Stimulated activated CD8-positive, alpha-beta memory T cell treated with anti-CD3 and anti-CD28 coated beads, Interleukin-15, amount 100 ng/mL, for 24 hours (primary cell): Measurements from ENCODE around the gene SRRM3.
"Not testable (repeated sequence)": the region's sequence is repeated elsewhere in the genome, so short reads cannot be mapped to it uniquely, and the experiment has no call there.

Experiments used
- DNase-seq: peaks from one replicate; pipeline ENCODE4 v3.0.0-alpha.2; 2020; ENCODE audit warnings: low read depth

Gene SRRM3

DNA sequence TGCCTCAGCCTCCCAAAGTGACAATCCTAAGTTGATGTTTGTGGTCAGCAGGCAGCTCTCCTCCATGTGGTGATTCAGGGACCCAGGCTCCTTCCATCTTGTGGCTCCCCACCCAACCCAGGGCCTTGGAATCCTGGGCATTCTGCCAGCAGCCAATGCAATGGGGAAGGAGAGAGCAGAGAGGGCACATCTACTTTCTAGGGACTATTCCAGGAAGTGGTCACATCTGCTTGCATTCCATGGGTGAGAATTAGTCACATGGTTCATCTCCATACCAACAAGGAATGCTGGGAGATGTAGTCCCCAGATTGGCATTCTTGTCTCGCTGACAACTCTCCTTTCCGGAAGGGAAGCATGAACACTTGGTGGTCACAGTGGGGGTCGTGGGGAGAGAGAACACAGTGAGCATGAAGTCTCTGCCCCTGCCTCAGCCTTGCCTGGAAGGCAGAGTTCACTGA lies 9.9 kb upstream of the SRRM3 start:
- no peak for DNase-seq

DNA sequence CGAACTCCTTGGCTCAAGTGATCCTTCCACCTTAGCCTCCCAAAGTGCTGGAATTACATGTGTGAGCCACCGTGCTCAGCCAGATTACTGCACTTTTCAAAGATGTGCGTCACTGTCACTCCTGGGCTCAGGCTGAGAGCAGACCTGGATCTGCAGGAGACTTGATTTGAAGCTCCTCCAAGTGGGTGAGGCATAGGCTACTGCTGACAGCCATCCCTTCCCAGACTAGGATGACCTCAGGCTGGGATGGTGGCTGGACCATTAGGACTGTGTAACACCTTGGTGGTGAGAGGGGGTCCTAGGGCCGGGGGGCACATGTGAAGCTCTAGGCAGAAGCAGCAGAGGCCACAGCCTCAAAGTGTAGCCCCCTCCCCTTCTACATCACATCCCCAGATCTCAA lies 8.2 kb upstream of the SRRM3 start:
- DNase-seq, result no peak

DNA sequence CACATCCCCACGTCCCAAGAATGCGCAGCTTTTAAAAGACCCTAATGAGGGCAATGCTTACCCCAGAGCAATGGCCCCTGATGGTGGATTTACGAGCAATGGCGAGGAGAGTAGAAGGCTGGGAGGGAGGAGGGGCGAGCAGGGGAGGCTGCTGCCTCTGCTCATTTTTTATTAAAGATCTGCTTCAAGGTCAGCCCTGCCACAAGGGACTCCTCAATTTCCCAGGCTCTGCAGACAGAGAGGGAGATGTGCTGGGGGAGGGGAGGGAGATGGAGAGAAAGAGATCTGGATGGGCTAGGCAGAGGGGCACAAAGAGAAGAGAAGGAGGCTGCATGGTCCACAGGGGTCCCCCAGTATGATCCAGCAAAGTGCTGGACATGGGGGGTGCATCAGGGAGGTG lies 7.8 kb upstream of the SRRM3 start:
- DNase-seq, result no peak

DNA sequence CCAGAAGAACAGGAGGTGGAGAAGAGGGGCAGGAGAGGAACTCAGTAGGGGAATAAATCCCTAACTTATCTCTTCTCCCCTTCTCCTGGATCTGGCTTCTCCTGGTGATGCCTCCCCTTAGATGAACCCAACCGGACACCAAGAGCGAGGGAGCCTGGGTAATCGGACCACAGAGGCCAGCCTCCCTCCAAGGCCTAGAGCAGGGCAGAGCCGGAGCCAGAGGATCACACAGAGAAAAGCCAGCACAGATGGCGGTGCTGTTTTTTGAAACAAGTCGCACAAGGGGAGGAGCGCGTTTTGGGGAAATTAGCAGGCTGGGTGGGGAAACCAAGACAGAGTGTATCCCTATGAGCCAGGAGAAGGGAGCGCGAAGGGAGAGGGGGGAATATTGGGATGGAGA lies 4.9 kb upstream of the SRRM3 start:
- no peak for DNase-seq

DNA sequence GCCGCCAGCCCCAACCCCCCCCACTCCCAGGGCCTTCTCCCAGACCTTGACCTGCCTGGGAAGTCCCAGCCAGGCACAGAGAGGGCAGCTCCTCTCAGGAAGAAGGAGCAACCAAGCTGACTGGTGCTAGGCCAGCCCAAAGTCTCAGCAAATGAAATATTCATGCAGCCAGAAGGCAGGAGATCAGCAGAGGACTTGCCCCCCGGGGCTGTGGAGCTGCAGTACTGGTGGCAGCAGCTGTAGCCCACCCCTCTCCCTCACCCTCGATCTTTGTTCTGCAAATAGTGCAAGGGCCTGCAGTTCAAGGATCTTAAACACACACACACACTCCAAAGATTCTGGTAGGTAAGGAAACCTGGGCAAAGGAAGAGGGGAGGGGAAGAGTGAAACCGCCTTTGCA lies 3.5 kb upstream of the SRRM3 start:
- DNase-seq, result no peak

DNA sequence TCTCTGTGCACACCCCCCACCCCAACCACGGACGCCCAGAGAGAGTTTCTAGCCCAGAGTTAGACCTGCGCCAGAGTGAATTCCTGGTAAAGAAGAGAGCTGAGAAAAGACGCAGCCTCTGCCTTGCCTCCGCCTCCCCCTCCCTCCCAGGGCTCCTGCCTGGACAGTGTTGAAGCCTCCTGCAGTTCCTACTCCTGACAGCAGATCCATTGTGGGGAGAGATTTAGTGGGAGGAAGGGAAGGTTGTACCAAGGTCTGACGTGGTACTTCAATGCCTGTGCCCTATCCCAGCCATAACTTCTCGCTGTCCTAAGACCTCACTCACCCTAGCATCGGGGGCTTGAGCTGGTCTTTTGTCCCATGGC lies 952 bp downstream of the SRRM3 start:
- no peak for DNase-seq

DNA sequence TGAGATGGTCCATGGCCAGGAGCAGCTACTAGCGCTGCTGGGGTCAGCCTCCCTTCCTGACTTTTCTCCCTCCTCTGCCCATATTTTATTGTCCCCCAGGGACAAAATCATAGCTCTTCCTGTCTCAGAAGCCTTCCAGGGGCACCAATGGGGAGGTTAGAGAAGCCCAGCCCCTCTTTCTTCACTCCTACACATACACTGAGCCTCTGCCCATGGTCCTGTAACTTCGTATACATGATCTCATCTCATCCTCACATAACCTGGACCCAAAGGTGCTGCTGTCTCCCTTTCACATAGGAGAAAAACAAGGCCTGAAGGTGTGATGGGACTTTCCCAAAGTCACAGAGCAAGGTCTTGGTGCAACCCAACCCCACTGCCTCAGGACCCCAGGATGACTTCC lies 2.5 kb downstream of the SRRM3 start:
- no peak for DNase-seq

DNA sequence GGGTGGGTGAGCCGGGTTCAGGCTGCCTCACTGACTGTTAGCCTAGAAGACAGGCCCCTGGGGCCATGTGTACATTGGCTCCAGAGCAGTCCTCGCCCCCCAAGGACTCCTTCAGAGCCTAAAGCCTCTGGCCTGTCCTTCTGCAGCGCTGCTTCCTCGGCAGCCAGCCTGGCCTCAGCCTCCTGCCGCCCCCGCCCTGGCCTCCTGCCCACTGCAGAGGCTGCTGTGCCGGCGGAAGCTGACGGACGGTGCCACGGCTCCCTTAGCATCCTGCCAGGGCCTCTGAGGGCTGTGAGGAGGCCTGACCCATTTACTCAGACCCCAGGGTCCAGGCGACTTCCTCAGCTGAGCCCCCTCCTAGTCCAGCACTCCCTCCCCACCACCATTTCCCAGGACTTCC lies 4.9 kb downstream of the SRRM3 start:
- DNase-seq, result no peak

DNA sequence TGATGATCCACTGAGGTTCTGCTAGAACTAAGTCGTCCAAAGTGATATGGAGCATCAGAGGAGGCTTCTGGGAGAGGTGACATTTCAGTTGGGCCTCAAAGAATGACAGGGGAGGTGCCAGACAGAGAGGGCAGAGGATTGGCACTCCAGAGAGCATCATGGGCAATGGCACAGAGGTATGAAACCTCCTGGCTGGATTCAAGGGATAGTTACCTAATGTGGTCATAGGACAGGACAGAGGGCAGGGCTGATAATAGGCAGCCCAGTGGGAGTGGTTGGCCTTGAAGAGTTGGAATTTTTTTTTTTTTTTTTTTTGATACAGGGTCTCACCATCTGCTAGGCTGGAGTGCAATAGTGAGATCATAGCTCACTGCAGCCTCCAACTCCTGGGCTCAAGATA lies 7.6 kb downstream of the SRRM3 start:
- no peak for DNase-seq

DNA sequence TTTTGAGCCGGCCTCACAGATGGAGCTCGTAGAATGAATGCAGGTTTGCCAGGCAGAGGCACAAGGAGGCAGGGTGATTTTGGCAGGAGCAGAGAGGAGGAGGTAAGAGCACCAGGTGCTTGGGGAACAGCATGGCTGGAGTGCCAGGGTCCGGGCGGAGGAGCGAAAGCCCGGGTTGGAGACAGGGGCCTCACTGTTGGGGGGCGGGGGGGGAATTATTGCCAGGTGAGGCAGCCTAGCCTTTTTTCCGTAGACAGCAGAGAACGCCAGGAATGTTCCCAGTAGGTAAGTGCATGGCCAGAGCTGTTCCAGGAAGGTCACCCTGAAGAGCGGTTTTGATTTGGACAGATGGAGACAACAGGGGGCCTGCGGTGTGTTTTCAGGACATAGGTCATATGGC lies 9.5 kb downstream of the SRRM3 start:
- no peak for DNase-seq

DNA sequence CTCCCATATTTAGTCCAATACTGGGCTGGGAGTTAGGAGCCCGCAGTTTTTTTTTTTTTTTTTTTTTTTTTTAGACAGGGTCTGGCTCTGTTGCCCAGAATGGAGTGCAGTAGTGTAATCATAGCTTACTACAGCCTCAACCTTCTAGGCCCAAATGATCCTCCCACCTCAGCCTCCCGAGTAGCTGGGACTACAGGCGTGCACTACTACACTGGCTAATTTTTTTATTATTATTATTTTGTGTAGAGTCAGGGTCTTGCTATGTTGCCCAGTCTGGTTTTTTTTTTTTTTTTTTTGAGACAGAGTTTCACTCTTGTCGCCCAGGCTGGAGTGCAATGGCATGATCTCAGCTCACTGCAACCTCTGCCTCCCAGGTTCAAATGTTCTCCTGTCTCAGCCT lies 13.7 kb downstream of the SRRM3 start:
- not testable (repeated sequence) for DNase-seq

DNA sequence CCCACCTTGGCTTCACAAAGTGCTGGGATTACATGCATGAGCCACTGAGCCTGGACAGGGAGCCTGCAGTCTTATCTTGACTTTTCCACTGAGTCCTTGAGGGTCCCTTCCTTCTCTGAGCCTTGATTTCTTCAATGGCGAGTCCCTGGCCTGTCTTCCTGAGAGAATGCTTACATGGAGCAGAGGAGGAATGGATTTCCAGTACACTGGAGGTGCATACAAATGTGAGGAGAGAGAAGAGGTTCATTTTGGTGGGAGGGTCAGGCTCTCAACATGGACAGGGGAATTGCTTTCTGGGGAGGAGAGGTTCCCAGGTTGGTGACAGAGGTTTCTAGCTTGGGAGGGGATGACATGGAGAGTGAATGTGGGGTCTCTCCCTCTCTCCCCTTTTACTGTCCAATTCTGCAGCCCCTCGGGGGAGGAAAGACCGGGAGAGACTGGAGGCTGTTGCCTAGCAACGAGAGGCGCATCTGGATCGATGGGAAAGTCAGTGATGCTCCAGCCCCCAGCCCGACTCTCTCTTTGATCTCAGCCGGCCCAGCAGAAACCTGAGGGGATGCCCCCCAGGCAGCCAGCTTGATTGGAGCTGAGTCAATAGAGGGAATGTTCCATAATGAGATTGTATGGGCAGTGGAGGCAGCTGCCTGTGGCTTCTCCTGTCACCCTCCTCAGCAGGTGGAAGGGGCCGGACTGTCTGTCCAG lies 14.8 kb downstream of the SRRM3 start:
- DNase-seq, result no peak

DNA sequence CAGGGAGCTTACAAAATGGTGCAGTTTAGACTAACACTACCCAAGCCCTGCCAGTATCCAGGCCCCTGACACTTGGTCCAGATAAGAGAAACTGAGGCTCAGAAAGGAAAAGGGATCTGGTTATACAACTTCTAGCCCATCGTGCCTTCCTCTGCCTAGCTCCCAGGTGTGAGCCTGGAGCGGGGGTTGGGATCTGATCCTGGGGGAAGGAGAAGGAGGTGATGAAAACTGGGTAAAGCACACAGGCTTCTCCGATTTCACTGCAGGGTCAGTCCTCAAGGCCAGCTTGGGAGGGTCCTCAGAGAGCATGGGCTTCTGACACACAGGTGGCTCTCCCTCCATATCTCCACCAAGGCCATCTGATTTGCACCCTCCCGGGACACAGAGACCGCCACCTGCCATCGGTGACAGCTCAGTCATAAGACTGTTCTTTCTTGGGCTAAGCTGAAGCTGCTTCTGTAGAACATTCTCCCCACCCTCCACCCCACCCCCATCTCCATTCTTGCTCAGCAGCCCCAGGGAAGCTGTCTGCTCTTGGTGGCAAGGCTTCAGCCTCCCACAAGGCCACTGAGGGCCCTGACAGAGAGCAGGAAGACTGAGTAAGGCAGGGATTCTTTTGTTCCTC lies 16.4 kb downstream of the SRRM3 start:
- DNase-seq, result no peak

DNA sequence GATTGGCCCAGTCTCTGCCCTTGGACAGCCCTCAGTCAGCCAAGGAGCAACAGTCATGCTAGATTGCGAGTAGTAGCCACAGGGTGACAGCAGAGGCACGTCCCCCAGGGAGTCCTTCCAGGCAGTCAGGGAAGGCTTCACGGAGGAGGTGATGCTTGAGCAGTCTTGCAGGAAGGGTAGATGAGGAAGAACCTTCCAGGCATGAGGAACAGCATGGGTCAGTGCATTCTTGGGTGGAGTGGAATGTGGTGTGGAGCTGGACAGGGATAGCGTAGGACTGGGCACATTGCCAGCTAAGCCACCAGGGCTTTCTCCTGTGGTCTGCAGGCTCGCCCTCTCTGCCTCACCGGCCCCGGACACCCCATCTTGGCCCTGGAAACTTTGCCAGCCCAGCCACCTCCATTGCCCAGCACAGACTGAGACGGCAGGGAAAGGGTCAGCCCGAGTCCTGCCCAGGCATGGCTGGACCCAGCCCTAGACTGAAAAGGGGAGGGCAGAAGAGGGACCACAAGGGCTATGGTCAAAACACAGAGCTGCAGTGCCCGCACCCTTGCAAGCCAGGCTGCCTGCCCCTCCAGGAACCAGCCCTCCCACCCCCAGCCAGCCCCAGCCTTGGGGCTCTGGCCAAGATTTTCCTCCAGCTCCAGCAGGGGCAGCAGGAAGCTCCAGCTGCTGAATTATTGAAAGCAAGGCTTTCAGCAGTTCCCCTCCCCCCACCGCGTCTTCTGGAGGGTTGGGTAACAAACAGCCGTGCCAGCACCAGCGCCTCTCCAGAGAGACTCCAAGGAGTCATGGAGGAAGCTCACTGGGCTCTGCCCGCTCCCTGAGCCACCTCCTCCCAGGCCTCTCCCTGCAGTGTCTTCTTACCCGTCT lies 18.7 kb downstream of the SRRM3 start:
- no peak for DNase-seq

DNA sequence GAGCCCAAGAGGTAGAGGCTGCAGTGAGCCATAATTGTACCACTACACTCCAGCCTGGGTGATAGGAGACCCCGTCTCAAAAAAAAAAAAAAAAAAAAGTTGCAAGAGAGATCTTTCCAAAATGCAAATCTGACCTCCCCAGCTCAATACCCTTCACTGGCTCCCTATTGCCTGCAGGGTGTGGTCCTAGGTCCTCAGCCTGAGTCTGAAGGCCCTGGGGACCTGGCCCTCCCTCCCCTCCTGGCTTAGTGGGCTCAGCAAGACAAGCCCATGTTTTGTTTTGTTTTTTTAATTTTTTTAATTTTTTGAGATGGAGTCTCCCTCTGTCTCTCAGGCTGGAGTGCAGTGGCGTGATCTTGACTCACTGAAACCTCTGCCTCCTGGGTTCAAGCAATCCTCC lies 20.6 kb downstream of the SRRM3 start:
- no peak for DNase-seq

DNA sequence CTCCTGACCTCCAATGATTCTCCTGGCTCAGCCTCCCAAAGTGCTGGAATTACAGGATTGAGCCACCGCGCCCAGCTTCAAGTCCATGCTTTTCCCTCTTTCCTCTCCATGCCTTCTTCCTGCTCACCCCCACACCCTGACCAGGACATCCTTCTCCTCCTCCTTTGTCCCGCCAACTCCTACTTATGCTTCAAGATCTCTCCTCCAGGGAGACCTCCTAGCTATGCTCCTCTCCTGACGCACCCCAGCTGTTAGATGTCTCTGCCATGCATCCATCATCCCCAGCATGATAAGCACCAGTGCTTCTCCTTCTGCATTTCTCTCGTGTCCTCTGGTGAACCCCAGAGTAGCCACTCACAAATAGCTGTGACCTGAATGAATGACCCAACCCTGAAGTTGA lies 21.1 kb downstream of the SRRM3 start:
- no peak for DNase-seq

DNA sequence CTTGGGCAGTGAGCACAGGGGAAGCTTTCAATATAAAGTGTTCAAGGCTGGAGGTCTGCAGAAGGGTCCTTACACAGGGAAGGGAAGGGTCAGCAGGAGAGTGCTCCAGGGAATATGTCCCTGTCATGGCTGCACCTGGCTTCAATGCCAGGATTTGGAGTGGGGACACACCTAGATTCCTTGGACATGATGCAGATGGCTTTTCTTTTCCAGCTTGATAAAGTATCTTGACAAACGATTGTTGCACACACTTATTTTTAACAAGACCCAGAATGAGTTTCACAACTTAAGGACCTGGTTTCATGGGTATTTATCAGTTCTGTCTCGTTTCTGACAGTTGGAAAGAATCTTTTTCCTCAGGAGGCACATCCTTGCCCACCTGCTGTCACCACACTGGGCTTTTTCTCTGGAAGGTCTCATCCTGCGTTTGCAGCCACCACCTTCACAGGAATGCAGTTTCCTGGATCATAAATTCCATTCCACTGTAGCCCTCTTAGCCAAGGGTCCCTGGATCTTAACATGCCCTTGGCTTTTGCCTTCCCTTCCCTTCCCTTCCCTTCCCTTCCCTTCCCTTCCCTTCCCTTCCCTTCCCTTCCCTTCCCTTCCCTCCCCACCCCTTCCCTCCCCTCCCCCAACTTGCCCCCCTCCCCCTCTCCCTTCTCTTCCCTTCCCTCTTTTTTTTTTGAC lies 21.7 kb downstream of the SRRM3 start:
- DNase-seq, result no peak

DNA sequence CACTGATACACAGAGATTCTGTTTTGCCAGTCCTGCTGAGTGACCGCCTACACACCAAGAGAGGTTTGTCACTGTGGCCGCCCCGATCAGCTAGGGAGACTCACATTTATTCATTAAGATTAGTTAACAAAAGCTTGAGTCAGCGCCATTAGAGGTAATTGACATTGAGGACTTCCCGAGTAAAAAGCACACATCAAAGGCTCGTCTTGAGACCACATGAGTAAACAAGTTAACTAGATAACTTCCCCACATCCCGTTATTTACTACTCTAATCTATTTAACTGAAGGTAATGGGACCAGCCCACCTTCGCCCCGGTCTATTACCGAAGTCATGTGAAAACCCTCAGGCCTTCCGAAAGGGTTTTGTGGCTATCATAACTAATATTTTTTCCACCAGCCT lies 23.0 kb downstream of the SRRM3 start:
- DNase-seq, result no peak

DNA sequence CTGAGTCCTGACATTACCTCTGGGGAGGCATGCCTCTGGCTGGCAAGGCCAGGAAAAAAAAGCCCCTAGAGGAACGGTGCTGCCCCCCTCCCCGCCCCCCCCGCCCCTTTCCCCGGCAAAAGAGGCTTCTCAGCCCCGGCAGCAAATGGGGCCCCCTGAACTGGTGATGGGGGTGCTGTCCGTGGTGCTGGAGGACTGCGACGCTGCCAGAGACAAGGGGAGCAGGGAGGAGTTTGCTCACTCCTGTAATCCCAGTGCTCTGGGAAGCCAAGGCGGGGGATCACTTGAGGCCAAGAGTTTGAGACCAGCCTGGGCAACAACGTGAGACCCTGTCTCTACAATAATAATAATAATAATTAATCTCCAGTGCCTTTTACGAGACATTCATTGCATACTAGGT lies 23.7 kb downstream of the SRRM3 start:
- no peak for DNase-seq

DNA sequence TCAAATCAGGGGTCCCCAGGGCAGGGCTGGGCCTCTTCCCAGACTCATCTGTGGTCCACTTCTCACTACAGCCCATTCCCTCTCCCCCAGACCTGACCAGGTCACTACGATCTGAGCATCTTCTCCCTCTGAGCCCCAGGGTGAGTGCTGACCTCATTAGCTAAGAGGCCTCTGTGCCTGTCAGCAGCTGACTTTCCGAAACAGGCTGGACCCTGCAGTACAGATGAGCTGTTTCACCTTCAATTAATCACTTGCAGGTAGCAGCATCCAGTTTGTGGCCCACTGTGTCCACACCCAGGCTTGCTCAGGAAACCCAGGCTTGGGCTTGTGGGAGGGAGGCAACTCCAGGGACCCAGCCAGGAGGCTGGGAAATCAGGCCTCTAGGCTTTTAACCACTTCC lies 24.3 kb downstream of the SRRM3 start:
- no peak for DNase-seq

DNA sequence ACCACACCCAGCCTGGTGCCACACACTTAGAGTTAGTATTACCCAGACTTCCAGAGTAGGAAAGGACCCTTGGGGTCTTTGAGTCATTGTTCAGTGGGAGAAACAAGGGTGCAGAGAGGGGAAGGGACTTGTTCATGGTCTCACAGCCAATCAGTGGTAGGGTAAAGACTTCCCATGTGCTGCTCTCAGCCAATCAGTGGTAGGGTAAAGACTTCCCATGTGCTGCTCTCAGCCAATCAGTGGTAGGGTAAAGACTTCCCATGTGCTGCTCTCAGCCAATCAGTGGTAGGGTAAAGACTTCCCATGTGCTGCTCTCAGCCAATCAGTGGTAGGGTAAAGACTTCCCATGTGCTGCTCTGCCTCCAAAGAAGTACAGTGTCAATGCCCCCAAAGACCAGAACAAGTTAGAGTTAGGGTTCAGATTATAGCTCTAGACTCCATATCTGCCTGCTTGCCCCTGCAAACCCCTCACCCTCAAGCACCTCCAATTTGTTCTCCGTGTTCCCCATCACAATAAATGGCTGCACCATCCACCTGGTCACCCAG lies 25.3 kb downstream of the SRRM3 start:
- DNase-seq, result not testable (repeated sequence)

DNA sequence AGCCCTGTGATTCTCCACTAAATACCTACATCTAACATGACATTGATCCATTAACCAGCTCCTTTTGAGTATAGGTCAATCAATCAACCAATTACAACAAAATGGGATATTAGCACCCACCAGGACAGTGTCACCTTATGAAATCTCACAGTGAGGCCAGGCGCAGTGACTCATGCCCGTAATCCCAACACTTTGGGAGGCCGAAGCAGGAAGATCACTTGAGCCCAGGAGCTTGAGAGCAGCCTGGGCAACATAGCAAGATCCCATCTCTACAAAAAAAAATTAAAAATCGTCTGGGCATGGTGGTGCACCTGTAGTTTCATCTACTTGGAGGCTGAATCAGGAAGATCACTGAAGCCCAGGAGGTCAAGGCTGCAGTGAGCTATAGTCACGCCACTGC lies 28.5 kb downstream of the SRRM3 start:
- DNase-seq, result no peak
